HG02973 (cell line): ENCODE data around the gene ACOX3.
"Not testable (repeated sequence)": the region's sequence is repeated elsewhere in the genome, so short reads cannot be mapped to it uniquely, and the experiment has no call there.

Experiments used
- ATAC-seq: cut with Tn5 transposase; IDR thresholded peaks from one replicate; pipeline ENCODE4 v1.9.1; 2021; ENCODE audit warnings: moderate library complexity; ENCODE audit not compliant: unreplicated experiment

The ACOX3 gene

DNA sequence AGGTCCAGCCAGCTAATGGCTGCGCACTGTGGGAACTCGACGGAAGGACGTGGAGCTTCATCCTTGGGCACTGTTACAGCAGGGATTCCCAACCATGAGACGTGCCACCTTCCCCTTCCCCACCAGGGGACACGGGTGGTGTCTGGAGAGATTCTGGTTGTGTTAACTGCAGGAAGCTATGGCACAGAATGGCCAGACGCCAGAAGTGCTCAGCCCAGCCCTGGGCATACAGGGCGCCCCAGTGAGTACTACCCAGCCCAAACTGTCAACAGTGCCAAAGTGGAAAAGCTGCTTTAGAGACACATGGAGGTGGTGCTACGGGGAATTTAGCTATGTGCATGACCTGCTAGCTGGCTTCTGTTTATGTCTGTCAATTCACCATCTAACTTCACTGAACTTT lies 32.8 kb downstream of the ACOX3 start:
- no peak for ATAC-seq

DNA sequence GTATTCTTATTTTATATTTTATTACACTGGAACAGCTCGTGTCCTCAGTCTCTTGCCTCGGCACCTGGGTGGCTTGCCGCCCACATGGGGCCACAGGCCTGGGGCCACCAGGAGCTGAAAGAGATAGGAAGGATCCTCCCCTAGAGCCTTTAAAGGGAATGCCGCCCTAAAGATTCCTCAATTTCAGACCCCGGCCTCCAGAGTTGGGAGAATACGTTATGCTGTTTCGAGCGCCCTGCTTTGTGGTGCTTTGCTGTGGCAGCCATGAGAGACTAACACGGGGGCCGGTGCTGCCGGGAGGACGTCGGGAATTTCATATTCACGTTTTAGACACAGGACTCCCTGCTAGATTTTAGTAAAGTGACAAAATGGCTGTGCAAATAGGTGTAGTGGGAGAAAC lies 33.2 kb downstream of the ACOX3 start:
- ATAC-seq, result no peak

DNA sequence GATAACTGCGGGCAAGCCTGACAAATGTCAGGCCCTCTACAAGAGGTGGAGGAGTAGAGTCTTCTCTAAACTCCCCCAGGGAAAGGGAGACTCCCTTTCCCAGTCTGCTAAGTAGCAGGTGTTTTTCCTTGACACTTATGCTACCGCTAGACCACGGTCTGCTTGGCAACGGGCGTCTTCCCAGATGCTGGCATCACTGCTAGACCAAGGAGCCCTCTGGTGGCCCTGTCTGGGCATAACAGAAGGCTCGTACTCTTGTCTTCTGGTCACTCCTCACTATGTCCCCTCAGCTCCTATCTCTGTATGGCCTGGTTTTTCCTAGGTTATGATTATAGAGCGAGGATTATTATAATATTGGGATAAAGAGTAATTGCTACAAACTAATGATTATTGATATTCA lies 33.6 kb downstream of the ACOX3 start:
- not testable (repeated sequence) for ATAC-seq

DNA sequence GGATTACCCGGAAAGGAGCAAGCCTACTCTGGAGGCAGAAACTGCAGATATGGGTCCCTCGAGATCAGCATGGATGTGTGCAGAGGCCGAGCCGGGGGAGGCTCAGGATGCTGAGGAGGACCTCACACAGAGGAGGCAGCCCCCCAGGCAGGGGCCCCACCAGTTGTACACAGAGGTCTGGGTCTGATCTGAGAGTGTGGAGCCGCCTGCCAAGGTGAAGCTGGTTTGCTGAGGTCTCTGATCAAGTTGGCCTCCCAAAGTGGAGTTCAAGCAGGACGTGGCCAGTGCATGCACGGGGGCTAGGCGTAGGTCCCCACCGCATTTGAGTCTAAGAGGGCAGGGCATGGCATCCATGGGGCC lies 35.0 kb downstream of the ACOX3 start:
- no peak for ATAC-seq

DNA sequence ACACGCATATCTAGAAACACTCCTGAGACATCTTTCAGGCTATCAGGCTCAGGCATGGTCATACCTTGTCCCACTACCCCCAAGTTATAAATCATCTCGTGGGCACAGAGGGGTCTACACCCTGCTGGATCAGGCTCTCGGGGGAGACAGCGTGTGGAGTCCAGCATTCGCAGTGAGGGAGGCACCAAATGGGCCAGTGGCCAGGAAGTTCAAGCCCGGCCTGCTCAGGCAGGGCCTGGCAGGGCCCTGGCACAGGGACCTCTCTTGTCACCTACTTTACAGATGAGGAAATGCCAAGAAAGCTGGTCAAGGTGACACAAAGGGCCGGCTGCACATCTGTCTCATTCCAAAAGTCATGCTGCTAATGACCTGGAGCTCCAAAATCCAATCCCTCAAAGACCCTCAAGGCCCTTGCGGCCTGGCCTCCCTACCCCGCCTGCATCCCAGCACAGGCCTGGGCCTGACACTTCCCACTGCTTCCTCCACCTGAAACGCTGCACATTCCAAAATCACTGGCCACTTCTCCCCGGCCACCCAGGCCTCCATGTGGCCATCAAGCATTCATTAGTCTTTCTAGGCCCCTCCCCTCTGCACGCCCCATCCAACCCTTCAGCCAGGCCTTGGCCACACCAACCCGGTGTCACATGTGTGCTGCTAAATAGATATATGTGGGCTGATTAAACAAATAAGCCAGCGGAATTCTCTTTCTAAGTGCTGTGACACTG lies 35.6 kb downstream of the ACOX3 start:
- ATAC-seq, result no peak

DNA sequence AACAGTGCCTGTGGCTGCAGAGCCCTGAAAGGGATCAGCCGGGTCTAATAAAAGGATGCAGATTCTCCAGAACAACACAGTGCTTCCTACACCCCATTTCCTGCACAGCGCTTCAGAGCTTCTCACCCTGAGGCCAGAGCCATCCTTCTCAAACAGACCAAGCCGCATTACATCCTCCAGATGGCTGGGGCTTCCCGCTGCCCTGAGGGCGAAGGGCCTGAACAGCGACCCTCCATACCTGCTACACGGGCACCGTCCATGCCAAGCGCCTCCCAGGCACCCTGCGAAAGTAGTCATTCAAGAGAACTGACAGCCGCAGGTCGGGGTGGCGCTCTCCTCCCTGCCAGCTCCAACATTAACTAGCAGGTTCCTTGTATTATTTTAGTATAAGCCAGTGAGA lies 36.5 kb downstream of the ACOX3 start:
- ATAC-seq, result no peak

DNA sequence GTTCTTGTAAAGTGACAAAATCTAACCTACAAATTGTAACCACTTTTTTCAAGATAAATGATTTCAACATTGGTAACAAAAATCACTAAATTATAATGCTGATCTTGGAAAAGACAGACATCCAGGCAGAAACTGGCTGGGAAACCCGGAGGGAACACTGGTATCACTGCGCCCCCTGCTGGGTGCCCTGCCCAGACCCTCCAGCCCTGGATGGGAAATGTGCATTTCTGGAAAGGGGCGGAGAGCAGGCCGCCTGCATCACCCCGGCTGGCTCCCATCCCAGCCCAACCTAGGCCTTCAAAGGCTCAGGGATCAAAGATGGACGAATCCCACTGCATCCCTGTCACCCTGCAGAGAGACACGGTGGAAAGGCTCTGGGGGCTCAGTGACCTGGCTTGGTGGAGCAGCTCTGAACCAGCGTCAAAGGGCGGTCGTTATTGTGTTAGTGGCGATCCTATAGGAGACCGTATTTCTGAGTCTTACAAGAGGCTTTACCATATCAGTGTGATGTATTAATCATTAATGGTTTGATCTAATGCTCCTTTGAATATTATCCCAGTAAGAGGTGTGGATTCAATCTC lies 37.3 kb downstream of the ACOX3 start:
- ATAC-seq, result no peak

DNA sequence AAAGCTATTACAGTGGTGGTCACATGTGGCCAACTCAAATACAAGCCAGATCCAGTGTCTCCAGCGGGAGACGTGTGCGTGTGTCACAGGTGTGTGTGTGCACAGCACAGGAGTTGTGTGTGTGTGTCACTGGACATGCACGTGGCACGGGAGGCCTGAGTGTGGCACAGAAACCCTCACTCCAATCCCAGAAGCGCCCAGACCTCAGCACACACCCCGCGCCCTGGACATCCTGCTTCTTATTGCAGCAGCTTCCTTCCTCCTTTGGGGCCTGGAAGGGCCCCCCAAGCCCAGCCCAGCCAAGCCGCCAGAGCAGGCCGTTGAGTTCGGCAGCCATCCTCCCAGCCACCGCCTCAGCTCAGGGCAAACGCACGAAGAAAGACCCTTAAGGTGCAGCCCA lies 37.9 kb downstream of the ACOX3 start:
- ATAC-seq, result no peak

DNA sequence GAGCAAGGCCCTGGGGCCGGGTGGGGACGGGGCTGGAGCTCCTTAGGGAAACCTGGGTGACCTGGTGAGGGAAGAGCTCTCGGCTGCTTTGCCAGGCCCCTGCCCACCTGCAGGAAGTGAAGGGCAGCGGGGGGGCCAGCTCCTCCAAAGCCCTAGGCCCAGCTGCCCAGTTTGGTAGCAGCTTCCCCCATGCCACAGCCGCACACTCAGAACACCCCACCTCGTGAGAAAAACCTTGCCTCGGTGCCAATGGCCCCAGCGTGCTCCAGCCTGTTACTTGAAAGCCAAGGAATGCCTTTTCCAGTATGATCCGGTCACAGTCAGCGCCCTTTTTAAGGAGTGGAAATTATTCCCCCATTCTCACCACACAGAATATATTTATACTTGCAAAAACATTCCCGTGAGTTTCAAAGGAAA lies 38.3 kb downstream of the ACOX3 start:
- ATAC-seq, result no peak

DNA sequence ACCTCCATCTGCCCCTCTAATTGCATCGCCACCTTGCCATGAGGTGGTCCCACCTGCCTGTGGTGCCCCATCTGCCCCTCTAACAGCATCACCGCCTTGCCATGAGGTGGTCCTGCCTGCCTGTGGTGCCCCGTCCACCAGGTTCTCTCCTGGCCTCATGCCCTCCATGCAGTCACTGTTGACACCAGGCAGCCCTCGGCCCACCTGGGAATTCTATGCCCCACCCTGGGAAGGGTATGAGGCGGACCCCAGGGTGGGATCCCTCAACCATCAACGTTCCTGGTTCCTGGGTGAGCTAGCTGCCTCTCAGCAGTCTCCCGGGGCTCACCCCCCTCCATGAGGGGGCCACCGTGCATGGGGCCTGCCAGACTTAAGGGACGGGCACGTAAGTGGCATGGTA lies 38.9 kb downstream of the ACOX3 start:
- ATAC-seq, result no peak

DNA sequence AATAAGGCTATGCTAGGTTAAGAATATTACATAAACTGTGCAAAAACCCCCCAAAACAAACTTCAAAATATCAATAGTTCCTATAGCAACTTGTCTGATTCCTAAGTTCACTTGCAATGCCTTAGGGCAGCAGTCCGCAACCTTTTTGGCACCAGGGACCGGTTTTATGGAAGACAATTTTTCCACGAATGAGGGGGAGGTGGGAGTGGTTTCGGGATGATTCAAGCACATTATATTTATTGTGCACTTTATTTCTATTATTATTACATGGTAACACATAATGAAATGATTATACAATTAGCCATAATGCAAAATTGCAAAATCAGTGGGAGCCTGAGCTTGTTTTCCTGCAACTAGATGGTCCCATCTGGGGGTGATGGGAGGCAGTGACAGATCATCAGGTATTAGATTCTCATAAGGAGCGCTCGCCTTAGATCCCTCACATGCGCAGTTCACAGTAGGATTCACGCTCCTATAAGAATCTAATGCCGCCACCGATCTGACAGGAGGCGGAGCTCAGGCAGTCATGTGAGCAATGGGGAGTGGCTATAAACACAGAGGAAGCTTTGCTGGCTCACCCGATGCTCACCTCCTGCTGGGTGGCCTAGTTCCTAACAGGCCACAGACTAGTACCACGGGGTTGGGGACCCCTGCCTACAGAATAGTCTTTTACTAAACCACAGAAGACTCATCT lies 39.7 kb downstream of the ACOX3 start:
- ATAC-seq, result no peak

DNA sequence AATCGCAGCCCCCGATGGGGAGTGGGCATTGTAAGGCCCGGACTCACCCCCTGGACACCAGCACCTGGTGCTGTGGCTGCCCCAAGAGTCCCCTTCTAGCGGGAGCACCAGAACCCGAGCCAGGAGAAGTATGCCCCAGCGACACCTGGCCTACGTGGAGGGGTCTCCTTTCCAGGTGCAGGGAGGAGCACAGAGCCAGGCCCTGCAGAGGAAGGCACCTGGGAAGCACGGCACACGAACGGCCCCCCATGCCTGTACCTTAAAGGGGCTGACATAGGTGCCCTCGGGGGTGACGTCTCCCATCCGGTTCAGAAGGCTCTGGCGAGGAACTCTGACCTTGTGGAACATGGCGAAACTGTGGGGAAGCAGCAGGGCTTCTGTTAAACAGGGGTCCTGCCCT lies 41.2 kb downstream of the ACOX3 start:
- no peak for ATAC-seq

DNA sequence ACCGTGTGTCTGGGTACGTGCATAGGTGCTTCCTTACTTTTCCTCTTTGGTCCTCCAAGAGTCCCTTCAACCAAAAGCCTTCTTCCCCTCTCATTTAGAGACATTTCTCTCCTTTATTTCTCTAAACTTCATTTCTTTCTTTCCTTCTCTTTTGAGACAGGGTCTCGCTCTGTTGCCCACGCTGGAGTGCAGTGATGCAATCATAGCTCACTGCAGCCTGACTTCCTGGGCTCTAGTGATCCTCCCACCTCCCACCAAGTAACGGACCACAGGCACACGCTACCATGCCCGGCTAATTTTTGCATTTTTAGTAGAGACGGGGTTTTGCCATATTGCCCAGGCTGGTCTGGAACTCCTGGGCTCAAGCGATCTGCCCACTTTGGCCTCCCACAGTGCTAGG lies 42.2 kb downstream of the ACOX3 start:
- ATAC-seq, result no peak

DNA sequence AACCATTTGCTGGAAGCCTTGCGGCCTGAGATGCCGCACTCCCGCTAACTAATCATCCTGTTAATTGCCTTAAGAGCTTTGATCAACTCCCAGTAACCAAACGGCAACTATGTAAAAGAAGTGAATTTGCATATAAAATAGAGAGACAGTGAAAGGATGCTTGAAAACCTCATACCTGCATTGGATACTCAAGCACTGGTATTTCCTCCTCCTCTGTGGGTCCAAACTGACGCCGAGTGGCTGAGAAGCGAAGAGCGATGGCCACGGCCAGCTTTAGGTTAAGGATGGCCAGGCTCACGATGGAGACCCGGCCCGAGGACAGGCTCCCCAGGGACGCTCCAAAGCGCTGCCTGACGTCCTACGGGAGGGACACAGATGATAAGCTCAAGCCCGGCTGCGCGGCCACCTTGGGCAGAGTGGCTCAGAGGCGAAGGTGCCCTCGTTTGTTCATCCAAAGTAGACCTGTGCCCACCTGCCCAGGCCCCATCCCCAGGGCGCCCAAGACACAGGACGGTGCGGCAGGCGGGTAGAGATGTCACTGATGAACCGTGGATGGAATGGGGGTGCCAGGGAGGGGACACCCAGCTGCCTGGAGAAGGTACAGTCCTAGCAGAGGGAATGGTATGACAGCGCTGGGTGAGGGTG lies 43.6 kb downstream of the ACOX3 start:
- no peak for ATAC-seq

DNA sequence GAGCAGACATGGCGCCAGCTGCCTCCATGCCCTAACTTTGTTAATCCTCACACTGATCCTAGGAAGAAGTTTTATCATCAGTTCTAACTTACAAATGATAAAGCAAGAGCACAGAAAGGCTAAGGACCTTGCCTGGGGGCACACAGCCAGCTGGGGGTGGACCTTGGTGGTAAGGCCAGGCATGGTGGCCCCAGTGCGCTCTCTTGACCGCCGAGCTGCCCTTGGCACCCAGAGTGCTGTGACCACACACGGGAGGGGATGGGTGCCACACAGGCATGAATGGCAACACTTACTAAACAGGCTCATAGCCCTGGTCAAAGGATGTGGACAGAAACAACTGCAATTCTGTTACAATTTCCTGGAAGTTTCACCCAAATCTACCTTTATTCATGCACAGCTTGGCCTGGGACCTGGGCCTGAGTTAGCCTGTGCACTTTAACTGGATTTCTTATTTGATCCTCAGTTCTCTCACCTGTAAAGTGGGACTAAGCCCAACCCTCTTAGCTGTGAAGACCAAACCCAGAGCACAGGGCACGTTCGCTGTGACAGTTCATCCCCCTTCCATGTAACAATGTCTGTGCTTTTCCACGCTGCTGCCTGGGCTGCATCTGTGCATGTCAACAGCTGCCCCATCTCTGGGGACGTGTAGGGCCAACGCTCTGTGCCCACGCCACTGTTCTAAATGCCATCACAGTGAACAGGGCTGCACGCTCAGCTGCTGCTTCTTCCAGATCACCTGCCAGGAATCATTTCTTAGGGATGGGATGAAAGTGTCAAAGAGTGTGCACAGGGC lies 44.8 kb downstream of the ACOX3 start:
- ATAC-seq, result no peak

DNA sequence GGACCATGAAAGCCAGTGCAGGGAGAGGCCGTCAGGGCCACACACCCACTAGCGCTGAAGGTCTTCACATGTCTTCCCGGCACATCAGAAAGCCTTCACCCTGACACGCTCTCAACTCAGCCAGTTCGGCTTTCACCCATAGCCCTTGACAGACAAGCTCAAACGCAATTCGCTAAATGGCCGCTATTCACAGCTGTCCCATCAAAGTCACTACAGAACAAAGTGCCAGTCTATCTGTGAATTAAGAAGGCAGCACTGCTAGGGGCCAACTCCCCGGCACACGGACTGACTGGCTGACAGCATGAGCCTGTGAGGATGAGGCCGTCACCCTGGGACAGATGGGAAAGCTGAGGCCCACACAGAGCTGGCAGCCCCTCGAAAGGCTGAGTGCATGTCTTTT lies 45.7 kb downstream of the ACOX3 start:
- ATAC-seq, result no peak

DNA sequence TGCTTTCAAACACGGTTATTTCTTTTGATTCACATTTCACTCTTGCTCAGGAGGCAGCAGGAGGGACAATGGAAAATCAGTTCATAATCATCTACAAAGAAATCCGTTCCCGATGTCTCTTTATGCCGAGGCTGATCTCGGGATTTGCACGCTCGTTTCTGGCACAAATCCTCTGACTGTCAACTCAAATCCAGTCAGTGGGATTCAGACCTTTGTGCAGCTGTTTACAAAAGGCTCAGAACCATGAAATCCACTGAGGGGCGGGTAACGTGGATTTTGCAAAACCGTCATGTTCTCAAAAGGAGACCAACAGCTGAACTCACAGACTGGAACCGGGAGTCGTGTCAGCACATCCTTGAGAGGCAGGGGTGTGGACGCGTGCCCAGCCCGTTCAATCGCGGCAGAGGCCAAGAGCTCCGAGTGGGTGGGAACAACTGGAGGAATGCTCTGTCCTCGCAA lies 46.4 kb downstream of the ACOX3 start:
- no peak for ATAC-seq

DNA sequence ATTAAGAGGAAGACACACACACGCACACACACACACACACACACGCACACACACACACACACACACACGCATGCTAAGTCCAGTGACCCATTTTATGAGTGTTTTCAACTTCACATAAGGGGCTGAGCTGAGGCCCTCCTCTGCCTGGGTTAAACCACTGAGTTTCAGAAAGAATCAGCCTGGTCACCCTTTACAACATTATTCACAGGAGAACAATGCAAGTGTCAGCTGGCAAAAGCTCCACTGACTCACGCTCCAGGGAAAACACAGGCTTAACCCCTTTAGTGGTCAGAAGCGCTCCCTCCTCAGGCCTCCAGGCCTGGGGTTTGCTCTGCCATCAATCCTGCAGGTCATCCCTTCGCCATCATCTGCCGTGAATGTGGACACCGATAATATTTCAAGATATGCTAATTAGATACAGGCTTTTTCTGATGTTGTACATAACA lies 46.9 kb downstream of the ACOX3 start:
- no peak for ATAC-seq

DNA sequence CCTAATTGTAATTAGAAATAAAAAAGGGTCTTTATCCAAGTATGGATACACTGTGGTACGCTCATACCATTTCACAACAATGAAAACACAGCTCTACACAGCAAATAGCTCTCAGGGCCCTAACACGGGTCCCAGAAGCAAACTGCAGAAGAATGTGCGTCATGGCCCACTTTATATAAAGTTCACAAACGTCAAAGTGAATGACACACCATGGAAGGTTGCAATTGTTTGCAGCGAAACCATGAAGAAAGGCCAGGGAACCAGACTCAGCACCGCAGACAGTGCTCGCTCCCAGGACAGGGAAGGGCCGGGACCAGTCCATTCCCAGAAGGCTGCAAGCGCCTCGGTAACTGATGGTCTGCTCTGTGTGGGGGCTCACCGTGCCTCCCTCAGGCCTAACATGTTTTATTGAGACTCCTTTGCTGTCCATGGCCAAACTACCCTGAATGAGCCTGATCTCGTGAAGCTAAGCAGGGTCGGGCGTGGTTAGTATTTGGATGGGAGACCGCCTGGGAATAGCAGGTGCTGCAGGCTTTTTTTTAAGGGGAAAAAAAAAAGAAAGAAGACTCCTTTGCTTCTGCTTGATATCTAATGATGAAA lies 47.8 kb downstream of the ACOX3 start:
- ATAC-seq, result no peak

DNA sequence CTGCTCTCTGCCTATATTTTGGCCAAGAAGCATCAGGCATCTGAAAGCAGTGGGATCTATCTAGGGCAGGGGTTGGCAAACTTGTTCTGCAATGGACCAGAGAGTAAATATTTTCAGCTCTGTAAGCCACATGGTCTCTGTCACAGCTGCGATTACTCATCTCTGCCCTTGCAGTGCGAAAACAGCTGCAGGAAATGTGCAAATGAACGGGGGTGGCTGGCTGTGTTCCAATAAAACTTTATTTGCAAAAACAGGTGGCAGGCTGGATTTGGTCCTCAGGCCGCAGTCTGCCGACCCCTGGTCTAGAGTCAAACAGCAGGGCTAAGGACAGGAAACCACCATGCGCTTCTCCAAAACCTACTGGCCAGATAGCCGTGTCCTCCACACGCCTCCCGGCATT lies 48.6 kb downstream of the ACOX3 start:
- peak; percentile 70 for ATAC-seq

DNA sequence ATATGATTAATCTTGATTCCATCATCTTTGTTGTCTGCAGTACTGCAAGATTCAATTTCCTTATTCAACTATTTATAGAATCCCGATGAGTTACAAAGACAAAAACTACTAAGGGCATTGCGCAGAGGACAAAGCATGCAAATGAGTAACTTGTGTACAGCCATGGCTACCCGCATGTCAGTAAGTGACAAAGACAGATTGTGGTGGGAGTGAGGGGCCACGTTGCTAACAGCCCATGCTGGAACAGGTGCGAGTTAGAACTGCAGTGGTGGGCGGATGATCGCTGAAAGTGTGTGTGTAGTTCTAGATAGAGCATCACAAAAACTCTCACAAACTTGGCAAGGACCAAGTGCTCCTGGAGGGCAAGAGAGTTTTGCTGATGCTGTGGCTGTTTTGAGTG lies 49.5 kb downstream of the ACOX3 start:
- no peak for ATAC-seq
